DND-41 (cell line): Measurements from ENCODE around the gene DCUN1D2.

Experiments
- CTCF ChIP-seq: IDR thresholded peaks from 2 replicates; pipeline ENCODE4 v1.5.1; 2012; ENCODE audit warnings: borderline replicate concordance, low read length, moderate library complexity, mild to moderate bottlenecking; ENCODE audit not compliant: poor library complexity, severe bottlenecking; ENCODE audit errors: extremely low read depth
- EZH2 ChIP-seq: IDR thresholded peaks from 3 replicates; pipeline ENCODE4 v1.6.1; 2012; ENCODE audit warnings: borderline replicate concordance, low read depth, mild to moderate bottlenecking, moderate library complexity, low read length, inconsistent platforms; ENCODE audit not compliant: severe bottlenecking

GRCh38 chr13:113495494-113496210, 5.1 kb upstream of the DCUN1D2 start:
- TF ChIP-seq CTCF (no peak), EZH2 (no peak)
